ENCODE data around the gene SDK1.

SDK1 gene

GRCh38 chr7:4277936-4278335, 976.9 kb downstream of the SDK1 start:
- no peak overlapping the region for H3K4me3 ChIP-seq (ENCODE audit: control insufficient read depth, low read depth, low read length)
- no peak for TF ChIP-seq CTCF (conservative IDR thresholded peaks at IDR 0.05; ENCODE audit: control insufficient read depth, insufficient read depth, low read depth, low read length)
- no peak for DNase-seq (ENCODE audit: low read depth)

GRCh38 chr7:4279216-4279615, 978.2 kb downstream of the SDK1 start:
- no peak for TF ChIP-seq CTCF (conservative IDR thresholded peaks at IDR 0.05; ENCODE audit: control insufficient read depth, insufficient read depth, low read depth, low read length)
- DNase-seq (ENCODE audit: low read depth): no peak
- H3K4me3 ChIP-seq (ENCODE audit: control insufficient read depth, low read depth, low read length): no peak overlapping the region

GRCh38 chr7:4281231-4281993, 980.4 kb downstream of the SDK1 start:
- TF ChIP-seq CTCF (conservative IDR thresholded peaks at IDR 0.05; ENCODE audit: control insufficient read depth, insufficient read depth, low read depth, low read length): no peak
- H3K4me3 ChIP-seq (ENCODE audit: control insufficient read depth, low read depth, low read length): no peak overlapping the region
- DNase-seq (ENCODE audit: low read depth): no peak

GRCh38 chr7:4282434-4283223, 981.6 kb downstream of the SDK1 start:
- DNase-seq (ENCODE audit: low read depth): peak; percentile 3
- TF ChIP-seq CTCF (conservative IDR thresholded peaks at IDR 0.05; ENCODE audit: control insufficient read depth, insufficient read depth, low read depth, low read length): no peak
- H3K4me3 ChIP-seq (ENCODE audit: control insufficient read depth, low read depth, low read length): no peak overlapping the region

- DNase-seq (ENCODE audit: low read depth): no peak
- H3K4me3 ChIP-seq (ENCODE audit: control insufficient read depth, low read depth, low read length): no peak overlapping the region
- TF ChIP-seq CTCF (conservative IDR thresholded peaks at IDR 0.05; ENCODE audit: control insufficient read depth, insufficient read depth, low read depth, low read length): no peak
Measured at GRCh38 chr7:4286351-4286750, 985.3 kb downstream of the SDK1 start.

GRCh38 chr7:4288791-4289394, 987.8 kb downstream of the SDK1 start:
- H3K4me3 ChIP-seq (ENCODE audit: control insufficient read depth, low read depth, low read length): no peak overlapping the region
- no peak for TF ChIP-seq CTCF (conservative IDR thresholded peaks at IDR 0.05; ENCODE audit: control insufficient read depth, insufficient read depth, low read depth, low read length)

More at GRCh38 chr7:4288791-4289394, 987.8 kb downstream of the SDK1 start:
- DNase-seq (ENCODE audit: low read depth): no peak

Data from fibroblast of mammary gland (primary cell).